Measurements from ENCODE around the gene ING4.

Gene ING4

DNA sequence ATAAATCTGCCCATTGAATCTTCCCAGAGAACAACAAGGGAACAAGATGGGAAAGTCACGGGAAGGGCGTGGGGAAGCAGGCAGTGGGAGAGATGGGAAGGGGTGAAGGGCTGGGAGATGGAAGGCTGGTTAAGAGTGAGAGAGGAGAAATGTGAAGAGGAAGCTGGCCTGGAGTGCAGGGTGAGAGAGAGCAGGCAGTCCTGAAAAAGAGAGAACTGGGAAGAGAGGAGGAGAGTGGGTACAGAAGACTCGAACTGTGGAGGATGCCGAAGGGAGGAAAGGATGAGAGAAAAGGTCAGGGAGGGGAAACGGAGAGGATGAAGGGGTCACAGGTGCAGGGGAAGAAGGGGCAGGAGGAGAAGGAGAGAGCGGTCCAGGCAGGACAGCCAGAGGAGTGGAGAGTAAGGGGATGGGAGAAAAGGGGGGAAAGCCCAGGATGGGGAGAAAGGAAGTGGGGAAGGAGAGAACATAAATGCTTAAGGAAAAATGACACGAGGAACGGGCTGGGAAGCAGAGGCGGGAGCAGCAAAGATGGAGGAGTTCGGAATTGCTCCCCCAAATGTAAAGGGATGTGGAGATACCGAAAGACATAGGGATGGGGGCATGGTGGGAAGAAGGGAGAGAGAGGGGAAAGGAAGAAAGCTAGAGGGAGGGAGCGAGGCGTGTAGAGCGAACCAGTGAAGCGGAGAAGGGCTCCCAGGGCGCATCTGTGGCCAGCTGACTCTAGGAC is 36.5 kb upstream of the ING4 start:
- no peak overlapping the region for H3K18ac ChIP-seq (ENCODE audit: low read depth in 1 of 2, low read length in 2 of 2)
- H3K36me3 ChIP-seq (ENCODE audit: control insufficient read depth in 1 of 2, insufficient read depth in 2 of 2, low read depth in 1 of 2, low read length in 2 of 2), result peaks cover 0 to 31% of the 10 kb centered on the region in 2 experiments
- peaks cover 26% of the 10 kb centered on the region for H3K4me1 ChIP-seq (ENCODE audit: control insufficient read depth, insufficient read depth, low read depth, low read length)
- no peak overlapping the region for H2AFZ ChIP-seq (ENCODE audit: low read depth, low read length)
- peaks cover 11 to 51% of the 10 kb centered on the region in 2 experiments for H3K27me3 ChIP-seq (ENCODE audit: control insufficient read depth in 1 of 2, insufficient read depth in 1 of 2, low read length in 2 of 2)
- H3K79me1 ChIP-seq (replicated peaks; ENCODE audit: low read length, poor library complexity, severe bottlenecking), result peaks cover 1% of the 10 kb centered on the region
- peak overlapping the region; percentile 59 for H3K9ac ChIP-seq (ENCODE audit: low read length)
- H3K4ac ChIP-seq (ENCODE audit: low read depth in 1 of 2, low read length in 2 of 2), result no peak overlapping the region
- H3K9me3 ChIP-seq (ENCODE audit: control insufficient read depth, low read length), result no peaks in the 10 kb centered on the region
- peak overlapping the region in 1 of 2 experiments; percentile 10 for H3K14ac ChIP-seq (ENCODE audit: low read length in 2 of 2)
- H2BK15ac ChIP-seq (ENCODE audit: low read depth, poor library complexity, severe bottlenecking), result peak overlapping the region; percentile 44
- no peak overlapping the region for H4K91ac ChIP-seq (ENCODE audit: low read length)
- no peak overlapping the region for H3K27ac ChIP-seq (ENCODE audit: low read length, poor library complexity, severe bottlenecking)
- H3K23ac ChIP-seq (ENCODE audit: low read length in 2 of 2), result no peak overlapping the region
- DNase-seq, result no peak
- no peak overlapping the region for H2BK12ac ChIP-seq (ENCODE audit: low read length in 2 of 2)
- no peak overlapping the region for H2AK5ac ChIP-seq (ENCODE audit: low read length, severe bottlenecking)
- H3K4me3 ChIP-seq (ENCODE audit: insufficient read depth in 1 of 2, low read depth in 1 of 2, low read length in 2 of 2), result peak overlapping the region; percentile 74 to 79
- 26% methylated on average over 11 of the region's 16 CpGs for whole genome bisulfite sequencing
- no peak overlapping the region for H2BK120ac ChIP-seq (ENCODE audit: low read depth, low read length)
- peak overlapping the region; percentile 86 for H3K4me2 ChIP-seq (ENCODE audit: low read length, poor library complexity, severe bottlenecking)
- no peak overlapping the region for H2BK5ac ChIP-seq (ENCODE audit: low read depth, low read length, poor library complexity, severe bottlenecking)
- H4K8ac ChIP-seq (ENCODE audit: low read length), result no peak overlapping the region

DNA sequence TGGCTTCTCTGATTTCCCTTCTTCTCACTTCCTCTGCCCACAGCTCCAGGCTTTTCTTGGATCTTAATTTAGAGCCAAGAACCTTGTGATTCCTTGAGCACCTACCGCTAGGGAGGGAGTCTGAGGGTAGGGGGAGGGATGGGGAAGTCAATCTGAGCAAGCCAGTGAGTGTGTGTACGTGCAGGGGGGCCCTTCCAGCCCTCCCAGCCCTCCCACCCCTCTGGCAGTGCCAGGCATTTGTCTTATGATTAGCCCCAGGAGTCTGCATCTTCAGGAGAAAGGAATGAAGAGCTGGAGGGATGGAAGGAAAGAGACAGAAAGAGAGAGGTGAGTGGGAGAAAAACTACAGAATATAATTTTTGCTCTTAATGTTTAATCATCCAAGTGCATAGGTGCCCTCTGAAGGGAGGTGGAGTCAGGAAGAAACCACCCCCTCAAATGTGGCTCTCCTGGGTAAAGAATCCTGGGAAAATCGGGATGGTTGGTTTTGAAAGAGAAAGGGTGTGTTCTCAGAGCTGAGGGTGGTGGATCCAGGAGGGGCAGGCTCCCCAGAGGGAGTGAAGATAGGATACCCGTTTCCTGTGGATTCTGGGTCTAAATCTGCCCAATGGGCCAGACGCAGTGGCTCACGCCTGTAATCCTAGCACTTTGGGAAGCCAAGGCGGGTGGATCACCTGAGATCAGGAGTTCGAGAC is 35.6 kb upstream of the ING4 start:
- no peak overlapping the region for H2AFZ ChIP-seq (ENCODE audit: low read depth, low read length)
- no peak overlapping the region for H2BK12ac ChIP-seq (ENCODE audit: low read length in 2 of 2)
- peak overlapping the region; percentile 21 for H3K9ac ChIP-seq (ENCODE audit: low read length)
- H3K27ac ChIP-seq (ENCODE audit: low read length, poor library complexity, severe bottlenecking), result no peak overlapping the region
- peaks cover 23% of the 10 kb centered on the region for H3K4me1 ChIP-seq (ENCODE audit: control insufficient read depth, insufficient read depth, low read depth, low read length)
- H3K4me2 ChIP-seq (ENCODE audit: low read length, poor library complexity, severe bottlenecking), result no peak overlapping the region
- H3K4me3 ChIP-seq (ENCODE audit: insufficient read depth in 1 of 2, low read depth in 1 of 2, low read length in 2 of 2), result no peak overlapping the region
- no peak overlapping the region for H4K8ac ChIP-seq (ENCODE audit: low read length)
- no peak overlapping the region for H3K4ac ChIP-seq (ENCODE audit: low read depth in 1 of 2, low read length in 2 of 2)
- no peaks in the 10 kb centered on the region for H3K9me3 ChIP-seq (ENCODE audit: control insufficient read depth, low read length)
- WGBS, result 59% methylated on average over 7 of the region's 8 CpGs
- H3K23ac ChIP-seq (ENCODE audit: low read length in 2 of 2), result no peak overlapping the region
- H4K91ac ChIP-seq (ENCODE audit: low read length), result no peak overlapping the region
- no peak overlapping the region for H3K18ac ChIP-seq (ENCODE audit: low read depth in 1 of 2, low read length in 2 of 2)
- H2BK15ac ChIP-seq (ENCODE audit: low read depth, poor library complexity, severe bottlenecking), result peak overlapping the region; percentile 30
- H3K36me3 ChIP-seq (ENCODE audit: control insufficient read depth in 1 of 2, insufficient read depth in 2 of 2, low read depth in 1 of 2, low read length in 2 of 2), result peaks cover 0 to 33% of the 10 kb centered on the region in 2 experiments
- H3K27me3 ChIP-seq (ENCODE audit: control insufficient read depth in 1 of 2, insufficient read depth in 1 of 2, low read length in 2 of 2), result peaks cover 11 to 42% of the 10 kb centered on the region in 2 experiments
- H2AK5ac ChIP-seq (ENCODE audit: low read length, severe bottlenecking), result peak overlapping the region; percentile 42
- H3K14ac ChIP-seq (ENCODE audit: low read length in 2 of 2), result no peak overlapping the region
- H2BK120ac ChIP-seq (ENCODE audit: low read depth, low read length), result no peak overlapping the region
- DNase-seq, result no peak
- peaks cover 1% of the 10 kb centered on the region for H3K79me1 ChIP-seq (replicated peaks; ENCODE audit: low read length, poor library complexity, severe bottlenecking)
- H2BK5ac ChIP-seq (ENCODE audit: low read depth, low read length, poor library complexity, severe bottlenecking), result no peak overlapping the region

DNA sequence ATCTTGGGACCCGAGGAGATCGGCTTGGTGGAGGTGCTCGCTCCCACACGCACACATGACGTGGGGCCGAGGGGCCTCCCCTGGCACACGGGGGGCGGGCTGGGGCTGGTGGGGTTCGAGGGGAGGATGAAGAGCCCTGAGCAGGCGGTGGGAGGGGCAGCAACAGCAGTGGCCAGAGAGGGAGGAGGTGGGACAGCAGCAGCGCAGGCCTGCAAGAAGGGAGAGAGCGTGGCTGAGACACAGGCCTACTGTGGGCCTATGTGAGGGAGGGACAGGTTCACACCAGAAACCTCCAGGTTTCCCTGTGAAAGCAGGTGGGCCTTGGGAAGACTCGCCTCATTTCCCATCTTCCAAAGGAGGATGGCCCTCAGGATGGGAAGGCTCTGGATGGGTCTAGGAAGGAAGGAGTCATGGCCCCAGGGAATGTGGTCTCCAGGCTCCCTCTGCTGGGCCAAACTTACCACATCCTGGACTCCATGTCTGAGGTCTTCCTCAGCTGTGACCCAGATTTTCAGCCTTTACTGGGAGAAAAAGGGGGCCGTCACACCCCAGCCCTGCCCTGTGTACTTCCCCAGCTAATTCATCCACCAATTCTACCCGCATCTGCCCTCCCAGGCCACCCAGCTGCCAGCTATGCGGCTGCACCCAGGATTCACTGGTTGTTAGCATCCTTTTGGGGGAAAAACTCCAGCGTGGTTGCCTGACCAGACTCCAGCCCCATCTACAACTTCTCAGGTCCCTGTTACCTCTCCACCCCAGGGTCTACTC is 34.8 kb upstream of the ING4 start:
- Histone ChIP-seq H2BK12ac (ENCODE audit: low read length in 2 of 2) (no peak overlapping the region), H3K27ac (ENCODE audit: low read length, poor library complexity, severe bottlenecking) (no peak overlapping the region), H2AK5ac (ENCODE audit: low read length, severe bottlenecking) (peak overlapping the region; percentile 42), H3K4me2 (ENCODE audit: low read length, poor library complexity, severe bottlenecking) (no peak overlapping the region), H2BK15ac (ENCODE audit: low read depth, poor library complexity, severe bottlenecking) (peak overlapping the region; percentile 30), H3K27me3 (ENCODE audit: control insufficient read depth in 1 of 2, insufficient read depth in 1 of 2, low read length in 2 of 2) (peaks cover 11 to 39% of the 10 kb centered on the region in 2 experiments), H3K4me1 (ENCODE audit: control insufficient read depth, insufficient read depth, low read depth, low read length) (peaks cover 23% of the 10 kb centered on the region), H3K79me1 (replicated peaks; ENCODE audit: low read length, poor library complexity, severe bottlenecking) (peaks cover 1% of the 10 kb centered on the region), H3K4me3 (ENCODE audit: insufficient read depth in 1 of 2, low read depth in 1 of 2, low read length in 2 of 2) (no peak overlapping the region), H2AFZ (ENCODE audit: low read depth, low read length) (no peak overlapping the region), H3K4ac (ENCODE audit: low read depth in 1 of 2, low read length in 2 of 2) (no peak overlapping the region), H3K18ac (ENCODE audit: low read depth in 1 of 2, low read length in 2 of 2) (no peak overlapping the region), H4K8ac (ENCODE audit: low read length) (no peak overlapping the region), H3K14ac (ENCODE audit: low read length in 2 of 2) (no peak overlapping the region), H2BK120ac (ENCODE audit: low read depth, low read length) (no peak overlapping the region), H3K36me3 (ENCODE audit: control insufficient read depth in 1 of 2, insufficient read depth in 2 of 2, low read depth in 1 of 2, low read length in 2 of 2) (peaks cover 0 to 33% of the 10 kb centered on the region in 2 experiments), H3K23ac (ENCODE audit: low read length in 2 of 2) (no peak overlapping the region), H3K9me3 (ENCODE audit: control insufficient read depth, low read length) (no peaks in the 10 kb centered on the region), H3K9ac (ENCODE audit: low read length) (peak overlapping the region; percentile 21), H4K91ac (ENCODE audit: low read length) (no peak overlapping the region), H2BK5ac (ENCODE audit: low read depth, low read length, poor library complexity, severe bottlenecking) (no peak overlapping the region)
- DNase-seq, result peak; percentile 80
- 73% methylated on average over 16 of the region's 17 CpGs for WGBS

Data from mesenchymal stem cell (in vitro differentiated cells and primary cell).